GDM1 (cell line): ENCODE results near the gene FGF14.

ENCODE experiments used
- DNase-seq: peaks from one replicate; lab custom pipeline; 2025; lab: John Stamatoyannopoulos, UW

Gene FGF14

GRCh38 chr13:101784313-101784712, 617.5 kb downstream of the FGF14 start:
- DNase-seq, result no peak

- DNase-seq, result no peak
Measured at GRCh38 chr13:101783554-101783953, 618.3 kb downstream of the FGF14 start.

DNA sequence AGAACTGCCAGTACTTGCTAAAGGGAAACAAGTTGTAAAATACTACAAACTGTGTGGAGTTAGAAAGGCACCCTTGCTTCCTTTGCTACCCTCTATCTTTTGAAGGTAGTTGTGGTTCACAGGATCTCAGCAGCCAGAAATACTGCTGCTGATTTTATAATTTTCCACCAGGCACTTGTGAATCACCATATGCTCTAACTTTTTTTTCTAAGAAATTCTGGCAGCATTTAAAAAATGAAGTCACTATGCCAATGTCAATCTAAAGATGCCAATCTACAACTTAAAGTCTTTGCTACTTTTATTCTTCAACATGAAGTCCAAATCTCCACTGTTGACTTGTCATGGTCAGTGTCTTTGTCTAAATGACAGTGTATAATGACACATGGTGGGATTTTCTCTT, 621.6 kb downstream of the FGF14 start:
- no peak for DNase-seq

- DNase-seq, result no peak
Measured at GRCh38 chr13:101779147-101779546, 622.7 kb downstream of the FGF14 start.

- DNase-seq, result no peak
Measured at GRCh38 chr13:101775267-101775666, 626.6 kb downstream of the FGF14 start.

- no peak for DNase-seq
Measured at GRCh38 chr13:101774393-101774792, 627.5 kb downstream of the FGF14 start.

DNA sequence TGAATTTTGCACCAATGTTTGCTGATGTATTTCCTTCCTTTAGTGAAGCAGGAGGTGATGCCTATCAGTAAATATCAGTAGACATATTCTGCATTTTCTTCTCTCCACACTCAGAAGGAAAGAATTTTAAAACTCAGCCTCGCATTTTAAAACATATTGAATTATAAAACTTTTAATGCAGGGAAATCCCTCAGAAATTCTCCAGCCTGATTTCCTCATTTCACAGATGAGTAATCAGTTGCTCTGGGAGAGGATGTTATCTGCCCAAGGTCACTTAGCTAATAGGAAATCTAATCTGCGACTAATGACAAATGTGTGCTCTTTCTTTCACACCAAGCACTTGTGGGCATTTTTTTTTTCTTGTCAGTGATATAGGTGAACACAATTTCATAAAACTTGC, 628.8 kb downstream of the FGF14 start:
- no peak for DNase-seq

- no peak for DNase-seq
Measured at GRCh38 chr13:101767131-101767530, 634.7 kb downstream of the FGF14 start.

- DNase-seq, result no peak
Measured at GRCh38 chr13:101763191-101763590, 638.7 kb downstream of the FGF14 start.

DNA sequence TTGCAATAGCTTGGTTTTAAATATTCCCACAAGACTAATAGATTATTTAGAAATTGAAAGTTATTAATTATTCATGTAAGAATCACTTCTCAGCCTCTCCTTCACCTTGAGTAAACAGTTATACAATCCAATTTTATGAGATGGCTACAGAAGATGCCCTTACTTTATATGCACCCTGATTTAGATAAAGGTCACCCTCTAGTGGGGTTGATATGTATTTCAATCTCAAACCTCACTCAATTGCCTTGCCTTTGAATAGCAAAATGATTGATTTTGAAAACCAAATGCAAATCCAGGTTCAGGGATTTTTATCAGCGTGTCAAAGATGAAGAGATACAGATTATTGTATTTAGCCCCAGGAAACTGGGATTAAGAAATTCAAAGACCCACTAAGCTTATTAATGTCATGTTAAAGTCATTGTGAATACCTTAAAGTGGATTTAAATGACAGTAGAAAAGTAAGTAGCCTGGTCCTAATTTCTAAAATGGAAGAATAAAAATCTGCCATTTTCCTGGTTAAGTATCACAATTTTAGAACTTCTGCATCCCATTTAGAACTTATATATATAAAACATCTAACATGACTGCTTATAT, 644.3 kb downstream of the FGF14 start:
- no peak for DNase-seq

DNA sequence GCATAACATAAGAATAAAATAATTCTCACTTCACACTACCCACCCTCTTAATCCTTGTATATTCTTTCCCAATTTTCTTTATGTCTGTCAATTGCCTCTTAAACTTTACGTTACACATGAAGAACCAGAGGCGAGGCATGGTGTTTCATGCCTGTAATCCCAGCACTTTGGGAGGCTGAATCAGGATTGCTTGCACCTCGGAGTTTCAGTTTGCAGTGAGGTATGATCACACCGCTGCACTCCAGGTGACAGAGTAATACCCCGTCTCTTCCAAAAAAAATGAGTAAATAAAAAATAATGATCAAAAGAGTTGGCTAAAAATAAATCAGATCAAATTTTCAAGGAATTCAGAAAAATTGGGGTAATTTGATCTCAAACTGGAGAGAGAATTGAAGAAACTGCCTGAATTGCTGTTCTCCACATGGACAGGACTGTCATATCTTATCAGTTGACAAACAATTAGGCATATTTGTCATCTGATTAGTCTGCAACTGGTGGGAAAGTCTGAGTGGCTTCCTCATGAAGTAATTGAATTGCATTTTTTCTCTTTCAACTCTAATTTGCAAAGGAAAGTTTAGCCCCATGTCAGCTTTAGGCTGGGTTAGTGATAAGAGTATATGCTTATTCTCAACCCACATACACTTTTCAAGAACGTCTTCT, 646.5 kb downstream of the FGF14 start:
- DNase-seq, result no peak

GRCh38 chr13:101752432-101752831, 649.4 kb downstream of the FGF14 start:
- no peak for DNase-seq

DNA sequence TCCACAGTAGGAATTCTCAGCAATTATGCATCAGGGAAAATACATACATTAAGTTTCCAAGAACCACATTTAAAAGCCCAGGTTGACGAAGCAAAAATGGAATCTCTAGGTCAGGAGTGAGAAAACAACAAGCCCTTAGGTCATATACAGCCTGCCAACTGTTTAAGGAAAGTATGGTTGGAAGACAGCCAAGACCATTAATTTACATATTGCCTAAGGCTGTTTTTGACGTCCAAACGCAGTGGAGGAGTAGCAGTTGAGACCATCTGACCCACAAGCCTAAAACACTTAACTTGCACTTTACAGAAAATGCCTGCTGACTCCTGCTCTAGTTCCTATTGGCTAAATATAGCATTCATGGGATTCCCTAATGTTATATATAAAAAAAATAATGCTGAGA, 650.4 kb downstream of the FGF14 start:
- DNase-seq, result no peak

DNA sequence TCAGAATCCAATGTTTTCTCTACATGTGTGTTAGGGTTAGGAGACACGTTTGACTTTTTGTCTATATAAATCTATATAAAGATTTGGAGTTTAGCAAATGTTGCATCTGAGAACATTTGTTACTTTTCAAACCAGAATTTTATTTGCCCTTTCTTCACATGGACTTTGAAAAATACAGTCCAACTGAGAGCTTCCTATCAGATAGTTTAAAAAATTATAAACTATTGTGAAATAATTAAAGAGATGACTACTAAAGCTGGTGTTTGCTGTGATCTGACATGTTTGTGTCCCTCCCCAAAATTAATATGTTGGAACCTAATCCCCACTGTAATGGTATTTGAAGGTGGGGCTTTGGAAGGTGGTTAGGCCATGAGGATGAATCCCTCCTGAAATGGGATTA, 652.3 kb downstream of the FGF14 start:
- DNase-seq, result no peak

- DNase-seq, result no peak
Measured at GRCh38 chr13:101747039-101747438, 654.8 kb downstream of the FGF14 start.

DNA sequence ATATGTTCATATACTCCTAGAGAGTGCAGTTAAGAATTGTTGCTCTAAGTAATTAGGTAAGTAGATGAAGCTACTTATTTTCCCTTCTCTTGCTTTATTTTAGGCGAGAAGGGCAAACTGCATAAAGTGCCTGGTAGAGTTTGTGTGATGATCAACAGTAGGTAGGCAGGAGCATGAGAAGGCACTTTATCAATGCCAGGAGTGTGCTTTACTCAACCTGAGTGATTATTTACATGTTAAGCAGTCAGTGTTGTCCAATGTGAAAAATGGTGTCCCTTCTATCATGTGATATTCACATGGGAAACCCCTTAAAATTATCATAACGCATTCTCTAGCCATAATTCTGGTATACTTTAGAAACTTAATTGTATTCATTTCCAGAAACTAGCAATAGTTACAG, 655.3 kb downstream of the FGF14 start:
- no peak for DNase-seq

DNA sequence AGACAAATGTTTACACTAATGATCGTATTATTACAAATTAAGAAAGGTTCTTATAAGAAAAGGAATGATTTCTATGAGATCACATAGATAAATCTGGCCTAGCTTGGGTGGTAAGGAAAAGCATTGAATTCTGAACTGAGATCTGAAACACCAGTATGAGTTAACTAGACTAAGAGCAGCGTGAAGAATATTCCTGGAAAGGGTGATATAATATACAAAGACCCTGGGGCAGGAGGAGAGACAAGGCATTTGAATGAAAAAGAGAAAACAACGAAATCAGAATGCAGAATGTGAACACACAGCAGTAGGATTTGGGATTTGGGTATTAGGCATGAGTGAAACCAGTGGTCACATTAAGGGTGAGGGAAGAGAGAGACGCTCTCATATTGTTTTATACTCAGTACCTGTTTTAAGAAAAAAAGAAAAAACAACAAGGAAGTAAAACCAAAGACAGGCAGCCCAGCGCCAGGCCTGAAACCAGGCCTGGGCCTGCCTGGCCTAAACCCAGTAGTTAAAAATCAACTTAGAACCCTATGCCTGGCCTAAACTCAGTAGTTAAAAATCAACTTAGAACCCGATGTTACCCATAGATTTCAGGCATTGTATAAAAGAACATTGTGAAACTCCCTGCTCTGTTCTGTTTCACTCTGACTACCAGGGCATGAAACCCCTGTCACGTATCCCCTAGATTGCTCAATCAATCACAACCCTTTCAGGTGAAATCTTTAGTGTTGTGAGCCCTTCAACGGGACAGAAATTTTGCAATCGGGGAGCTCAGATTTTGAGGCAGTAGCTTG, 662.3 kb downstream of the FGF14 start:
- DNase-seq, result no peak

DNA sequence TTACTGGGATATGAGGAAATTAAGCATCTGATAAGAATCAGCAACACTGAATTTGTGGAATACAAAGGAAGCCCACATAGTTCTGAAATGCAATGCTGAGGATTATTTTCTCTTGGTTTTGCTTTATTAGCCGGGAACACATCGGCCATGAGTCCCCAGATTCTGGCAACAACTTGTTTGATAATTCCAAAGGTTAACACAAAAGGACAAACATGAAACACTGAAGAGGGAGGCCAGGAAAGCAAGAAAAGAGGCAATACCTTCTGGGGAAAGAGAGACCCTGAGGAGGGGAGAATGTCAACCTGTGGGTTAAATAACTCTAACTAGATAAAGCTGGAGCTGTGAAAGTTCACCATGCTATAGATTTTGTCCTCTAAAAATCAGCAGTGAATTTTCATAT, 663.5 kb downstream of the FGF14 start:
- no peak for DNase-seq

- DNase-seq, result no peak
Measured at GRCh38 chr13:101736566-101736965, 665.3 kb downstream of the FGF14 start.

GRCh38 chr13:101730420-101731000, 671.3 kb downstream of the FGF14 start:
- DNase-seq, result no peak

- DNase-seq, result no peak
Measured at GRCh38 chr13:101728615-101729014, 673.2 kb downstream of the FGF14 start.

GRCh38 chr13:101728021-101728420, 673.8 kb downstream of the FGF14 start:
- DNase-seq, result no peak

DNA sequence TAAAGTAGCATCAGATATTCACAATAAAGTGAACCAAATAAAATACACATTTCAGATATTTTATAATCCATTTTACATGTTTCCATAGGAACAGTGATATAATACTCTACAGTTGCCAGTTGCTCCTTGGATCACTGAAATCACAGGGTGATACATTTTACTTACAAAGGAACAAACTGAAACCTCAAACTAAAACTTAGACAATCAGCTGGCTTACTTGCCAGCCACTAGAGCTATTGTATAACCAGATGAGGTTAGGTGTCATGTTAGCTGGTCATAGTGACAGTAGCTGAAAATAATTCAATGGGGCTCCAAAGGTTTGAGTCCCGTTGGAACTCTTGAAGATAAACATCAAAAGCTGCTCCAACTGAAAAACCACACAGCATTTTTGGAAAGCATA, 674.7 kb downstream of the FGF14 start:
- DNase-seq, result no peak
